CD14-positive monocyte (primary cell): Measurements from ENCODE around the gene DMBX1. TPM values are rescaled to one million over a fixed set of nuclear protein-coding genes. Genes with fewer than 3 reads are reported as not detected.

ENCODE experiments used
- DNase-seq, 3 donors: peaks; one replicate each; pipeline ENCODE4 v3.0.0-alpha.2; 2011 to 2022
- H2AFZ ChIP-seq: 2 replicates; pipeline ENCODE4 v1.6.0; 2012; ENCODE audit warnings: mild to moderate bottlenecking, low read depth, low read length, inconsistent platforms; ENCODE audit not compliant: insufficient read depth, poor library complexity, severe bottlenecking
- H3K27ac ChIP-seq, 2 donors: 1 replicate in 1 of 2; 2 replicates in 1 of 2; pipeline ENCODE4 v1.5.1; 2012 to 2013; ENCODE audit warnings: low read length in 2 of 2, control low read depth in 1 of 2, inconsistent platforms in 1 of 2, low read depth in 1 of 2, mild to moderate bottlenecking in 1 of 2
- H3K27me3 ChIP-seq, 2 donors: one replicate each; pipeline versions ENCODE4 v1.6.0 to v1.6.1; 2011 to 2013; ENCODE audit warnings: low read length in 2 of 2; ENCODE audit not compliant: control insufficient read depth in 2 of 2, insufficient read depth in 2 of 2
- H3K36me3 ChIP-seq, 2 donors: replicated peaks in 1 of 2; 1 replicate in 1 of 2; 2 replicates in 1 of 2; pipeline versions ENCODE4 v1.5.1 to v1.6.1; 2012 to 2013; ENCODE audit warnings: low read length in 2 of 2, control low read depth in 1 of 2, inconsistent platforms in 1 of 2, mild to moderate bottlenecking in 1 of 2; ENCODE audit not compliant: insufficient read depth in 2 of 2, control insufficient read depth in 1 of 2
- H3K4me1 ChIP-seq, 2 donors: 1 replicate in 1 of 2; 2 replicates in 1 of 2; pipeline versions ENCODE4 v1.5.1 to v1.6.1; 2012 to 2013; ENCODE audit warnings: low read length in 2 of 2, control low read depth in 1 of 2, inconsistent platforms in 1 of 2, mild to moderate bottlenecking in 1 of 2, moderate library complexity in 1 of 2; ENCODE audit not compliant: insufficient read depth in 2 of 2, control insufficient read depth in 1 of 2
- H3K4me2 ChIP-seq: replicated peaks from 2 replicates; pipeline ENCODE3; 2012; ENCODE audit warnings: low read length, moderate library complexity, mild to moderate bottlenecking; ENCODE audit not compliant: poor library complexity, severe bottlenecking; ENCODE audit errors: extremely low read depth
- H3K4me3 ChIP-seq, 3 experiments: fragments of 200-600 bp in 1 of 3; sonication (generic) in 1 of 3; replicated peaks in 1 of 3; 1 replicate in 2 of 3; 2 replicates in 1 of 3; pipeline ENCODE4 v1.5.1; 2011 to 2013; ENCODE audit warnings: low read length in 3 of 3, mild to moderate bottlenecking in 3 of 3, control low read depth in 2 of 3, low read depth in 2 of 3, inconsistent platforms in 1 of 3, moderate library complexity in 1 of 3
- H3K79me2 ChIP-seq: 2 replicates; pipeline ENCODE4 v1.6.0; 2012; ENCODE audit warnings: mild to moderate bottlenecking, control low read depth, inconsistent platforms, low read length, moderate library complexity; ENCODE audit not compliant: insufficient read depth
- H3K9ac ChIP-seq: 2 replicates; pipeline ENCODE4 v1.6.0; 2017; ENCODE audit warnings: low read length, mild to moderate bottlenecking; ENCODE audit not compliant: insufficient read depth, poor library complexity, severe bottlenecking
- H3K9me3 ChIP-seq, 2 donors: replicated peaks in 1 of 2; 1 replicate in 1 of 2; 2 replicates in 1 of 2; pipeline versions ENCODE4 v1.5.1 to v1.6.1; 2012 to 2013; ENCODE audit warnings: low read length in 2 of 2, control low read depth in 1 of 2; ENCODE audit not compliant: control insufficient read depth in 1 of 2, insufficient read depth in 1 of 2
- H4K20me1 ChIP-seq: 2 replicates; pipeline ENCODE4 v1.6.0; 2012; ENCODE audit warnings: mild to moderate bottlenecking, low read length, control low read depth, moderate library complexity; ENCODE audit not compliant: insufficient read depth
- H3K27ac Mint-ChIP-seq, 7 donors: one replicate each; pipeline ENCODE4 v1.8.0; 2020; ENCODE audit warnings: mild to moderate bottlenecking in 7 of 7, mixed read lengths in 7 of 7, moderate library complexity in 6 of 7, inconsistent platforms in 2 of 7
- H3K27me3 Mint-ChIP-seq, 3 donors: one replicate each; pipeline ENCODE4 v1.8.0; 2021 to 2022; ENCODE audit warnings: low read depth in 3 of 3, mild to moderate bottlenecking in 3 of 3, mixed read lengths in 3 of 3, moderate library complexity in 3 of 3, inconsistent platforms in 1 of 3
- H3K36me3 Mint-ChIP-seq, 2 donors: one replicate each; pipeline ENCODE4 v1.8.0; 2020; ENCODE audit warnings: mixed read lengths in 2 of 2, inconsistent platforms in 1 of 2, mild to moderate bottlenecking in 1 of 2
- H3K4me1 Mint-ChIP-seq: one replicate; pipeline ENCODE4 v1.8.0; 2020; ENCODE audit warnings: mild to moderate bottlenecking, mixed read lengths
- H3K4me3 Mint-ChIP-seq, 2 donors: one replicate each; pipeline ENCODE4 v1.8.0; 2020; ENCODE audit warnings: mild to moderate bottlenecking in 2 of 2, mixed read lengths in 2 of 2, moderate library complexity in 1 of 2
- H3K9me3 Mint-ChIP-seq, 7 donors: one replicate each; pipeline ENCODE4 v1.8.0; 2020 to 2022; ENCODE audit warnings: mixed read lengths in 7 of 7, mild to moderate bottlenecking in 6 of 7, moderate library complexity in 6 of 7, inconsistent platforms in 2 of 7
- CTCF ChIP-seq: fragments of 200-600 bp; IDR thresholded peaks from one replicate; pipeline ENCODE4 v1.8.0; 2022; ENCODE audit warnings: antibody characterized with exemption, mild to moderate bottlenecking
- WGBS: methylation state at CpG from one replicate; pipeline ENCODE4 v1.1.5; 2013; ENCODE audit warnings: missing lambda C conversion rate; ENCODE audit not compliant: insufficient coverage; 5-methylcytosine and 5-hydroxymethylcytosine counted together
- intact Hi-C, 2 donors: fragments of 100-400 bp; cut with micrococcal nuclease; formaldehyde crosslinking; loops; one replicate each; pipeline versions ENCODE4 v1.15.0 to v1.15.1; 2023
- polyA minus RNA-seq: library from RNA; depleted of rRNA, polyadenylated mRNA; stranded (reverse); fragments of >200 nt; gene quantifications from 2 replicates; pipeline ENCODE4 v1.2.3, GENCODE V29; 2012
- polyA plus RNA-seq, 3 donors: library from polyadenylated mRNA; depleted of rRNA in 1 of 3; unstranded in 2 of 3; stranded (reverse) in 1 of 3; fragments of 300-500 nt in 2 of 3; fragments of >200 nt in 1 of 3; fragmentation: Illumina TruSeq in 2 of 3; gene quantifications; 1 replicate in 2 of 3; 2 replicates in 1 of 3; pipeline ENCODE4 v1.2.3, GENCODE V29; 2012 to 2021
- total RNA-seq, 12 experiments: library from RNA in 1 of 12; stranded (reverse) in 1 of 12; fragments of 120-200 nt in 1 of 12; gene quantifications; one replicate each; pipeline ENCODE4 v1.2.4 and lab custom pipeline; 2013 to 2026; ENCODE audit warnings: mixed read lengths in 6 of 12, inconsistent platforms in 1 of 12

DMBX1 gene
- total RNA-seq (2013), result not detected
- not detected for polyA plus RNA-seq
- polyA minus RNA-seq, result 0.08 TPM in 1 of 2 replicates, not detected in the other
- total RNA-seq (lab: John Stamatoyannopoulos, UW), result 0 to 1.4 (median 0.07) reads per million in 11 experiments

GRCh38 chr1:46489638-46490405, at the start of gene DMBX1:
DMBX1 (plus strand) TSS chr1:46489836; CDS start chr1:46507011, 17,175 bp downstream.
- H3K27ac Mint-ChIP-seq, result peak within 1 kb of the TSS in 3 of 7 donors; percentile 15 to 51 (median 35)
- peaks cover 0 to 44% (median 6%) of the 10 kb centered on the region in 7 donors for H3K9me3 Mint-ChIP-seq
- peak within 1 kb of the TSS; percentile 8 for H3K9ac ChIP-seq
- 2% methylated on average over 69 of the region's 74 CpGs for WGBS
- no peaks in the 10 kb centered on the region for H4K20me1 ChIP-seq
- intact Hi-C loops, result no loop called here
- peak within 1 kb of the TSS; percentile 67 for H3K4me2 ChIP-seq
- H3K4me1 Mint-ChIP-seq, result peaks cover 17% of the 10 kb centered on the region
- H3K4me1 ChIP-seq, result peaks cover 4 to 18% of the 10 kb centered on the region in 2 donors
- H3K36me3 Mint-ChIP-seq, result peaks cover 7 to 10% of the 10 kb centered on the region in 2 donors
- peak within 1 kb of the TSS; percentile 72 to 94 for H3K4me3 Mint-ChIP-seq
- peaks cover 83 to 97% of the 10 kb centered on the region in 2 donors for H3K27me3 ChIP-seq
- peak; percentile 1 to 20 (median 18) for DNase-seq
- TF ChIP-seq CTCF, result no peak
- no peaks in the 10 kb centered on the region for H3K79me2 ChIP-seq
- peak within 1 kb of the TSS in 1 of 3 experiments; percentile 67 for H3K4me3 ChIP-seq
- H3K36me3 ChIP-seq, result no peaks in the 10 kb centered on the region
- peaks cover 96 to 100% (median 99%) of the 10 kb centered on the region in 3 donors for H3K27me3 Mint-ChIP-seq
- H3K9me3 ChIP-seq, result peaks cover 0 to 46% of the 10 kb centered on the region in 2 donors
- peak within 1 kb of the TSS; percentile 65 for H2AFZ ChIP-seq
- no peak within 1 kb of the TSS for H3K27ac ChIP-seq

GRCh38 chr1:46440478-46440877, 49.2 kb upstream of the DMBX1 start:
- Mint-ChIP-seq H3K27ac (no peak overlapping the region), H3K4me3 (no peak overlapping the region), H3K36me3 (no peaks in the 10 kb centered on the region), H3K9me3 (peaks cover 0 to 2% (median 0%) of the 10 kb centered on the region in 7 donors), H3K27me3 (peaks cover under 1 to 17% (median 7%) of the 10 kb centered on the region in 3 donors), H3K4me1 (peaks cover 25% of the 10 kb centered on the region)
- WGBS, result 100% methylated on average over 2 of the region's 2 CpGs
- Histone ChIP-seq H4K20me1 (no peaks in the 10 kb centered on the region), H3K9ac (no peak overlapping the region), H3K4me1 (peaks cover 15 to 16% of the 10 kb centered on the region in 2 donors), H3K27ac (no peak overlapping the region), H3K4me2 (no peak overlapping the region), H3K79me2 (no peaks in the 10 kb centered on the region), H3K27me3 (no peaks in the 10 kb centered on the region), H3K4me3 (no peak overlapping the region), H2AFZ (no peak overlapping the region), H3K36me3 (no peaks in the 10 kb centered on the region), H3K9me3 (no peaks in the 10 kb centered on the region)
- intact Hi-C loops, result no loop called here
- TF ChIP-seq CTCF, result no peak
- no peak for DNase-seq
